H9 (cell line): ENCODE measurements around the gene PRKACA. TPM values are rescaled to one million over a fixed set of nuclear protein-coding genes. Genes with fewer than 3 reads are reported as not detected.
A peak's percentile ranks its signal among the peaks of the same experiment; 100 is the strongest.

ENCODE experiments used
- DNase-seq: peaks from one replicate; pipeline ENCODE4 v3.0.0-alpha.2; 2017
- H2AFZ ChIP-seq: one replicate; pipeline ENCODE4 v1.6.1; 2013; ENCODE audit warnings: mild to moderate bottlenecking, low read length, control low read depth, moderate library complexity
- H2AK5ac ChIP-seq: 2 replicates; pipeline ENCODE4 v1.6.1; 2013; ENCODE audit warnings: low read length, control low read depth, mixed read lengths; ENCODE audit not compliant: insufficient read length
- H2BK120ac ChIP-seq: one replicate; pipeline ENCODE4 v1.6.1; 2013; ENCODE audit warnings: low read depth, mild to moderate bottlenecking, low read length, control low read depth, inconsistent platforms; ENCODE audit not compliant: poor library complexity, severe bottlenecking
- H2BK12ac ChIP-seq: 2 replicates; pipeline ENCODE4 v1.6.1; 2013; ENCODE audit warnings: low read length, control low read depth, mixed read lengths, low read depth; ENCODE audit not compliant: insufficient read length
- H2BK15ac ChIP-seq: 2 replicates; pipeline ENCODE4 v1.6.1; 2013; ENCODE audit warnings: low read depth, low read length, control low read depth
- H2BK20ac ChIP-seq: one replicate; pipeline ENCODE4 v1.6.1; 2013; ENCODE audit warnings: low read depth, mild to moderate bottlenecking, low read length, control low read depth, inconsistent platforms; ENCODE audit not compliant: poor library complexity, severe bottlenecking
- H2BK5ac ChIP-seq: 2 replicates; pipeline ENCODE4 v1.6.1; 2013; ENCODE audit warnings: low read length, control low read depth, mixed read lengths; ENCODE audit not compliant: insufficient read length
- H3K14ac ChIP-seq: 2 replicates; pipeline ENCODE4 v1.6.1; 2013; ENCODE audit warnings: low read length, control low read depth; ENCODE audit not compliant: insufficient read depth
- H3K18ac ChIP-seq: 2 replicates; pipeline ENCODE4 v1.6.1; 2013; ENCODE audit warnings: low read depth, mild to moderate bottlenecking, mixed read lengths, low read length, control low read depth; ENCODE audit not compliant: insufficient read length
- H3K23ac ChIP-seq: 2 replicates; pipeline ENCODE4 v1.6.1; 2013; ENCODE audit warnings: low read length, control low read depth, mixed read lengths, low read depth; ENCODE audit not compliant: insufficient read length
- H3K23me2 ChIP-seq: 2 replicates; pipeline ENCODE4 v1.6.1; 2013; ENCODE audit warnings: low read depth, mild to moderate bottlenecking, mixed read lengths, low read length, control low read depth; ENCODE audit not compliant: insufficient read length, poor library complexity, severe bottlenecking
- H3K27ac ChIP-seq: 2 replicates; pipeline ENCODE4 v1.5.1; 2013; ENCODE audit warnings: low read length, control low read depth, mixed read lengths, low read depth; ENCODE audit not compliant: insufficient read length
- H3K27me3 ChIP-seq: 2 replicates; pipeline ENCODE4 v1.6.1; 2013; ENCODE audit warnings: low read length, control low read depth, inconsistent platforms; ENCODE audit not compliant: insufficient read depth
- H3K4ac ChIP-seq: 2 replicates; pipeline ENCODE4 v1.6.1; 2013; ENCODE audit warnings: low read depth, mild to moderate bottlenecking, control low read depth, inconsistent platforms, low read length, moderate library complexity
- H3K4me1 ChIP-seq: 2 replicates; pipeline ENCODE4 v1.6.1; 2013; ENCODE audit warnings: low read length, control low read depth, inconsistent platforms; ENCODE audit not compliant: insufficient read depth
- H3K4me2 ChIP-seq: 2 replicates; pipeline ENCODE4 v1.6.1; 2013; ENCODE audit warnings: low read length, control low read depth, mixed read lengths; ENCODE audit not compliant: insufficient read length, insufficient read depth
- H3K56ac ChIP-seq: 2 replicates; pipeline ENCODE4 v1.6.1; 2013; ENCODE audit warnings: low read depth, mild to moderate bottlenecking, mixed read lengths, low read length, control low read depth; ENCODE audit not compliant: insufficient read length
- H3K79me1 ChIP-seq: 2 replicates; pipeline ENCODE4 v1.6.1; 2013; ENCODE audit warnings: low read depth, mild to moderate bottlenecking, moderate library complexity, low read length, control low read depth, inconsistent platforms; ENCODE audit not compliant: insufficient read depth, poor library complexity, severe bottlenecking
- H3K79me2 ChIP-seq: 2 replicates; pipeline ENCODE4 v1.6.1; 2013; ENCODE audit warnings: low read length, control low read depth, inconsistent platforms; ENCODE audit not compliant: insufficient read depth
- H3K9ac ChIP-seq: 2 replicates; pipeline ENCODE4 v1.6.1; 2013; ENCODE audit warnings: low read length, control low read depth, mixed read lengths; ENCODE audit not compliant: insufficient read length; ENCODE audit errors: extremely low read depth
- H3K9me3 ChIP-seq: one replicate; pipeline ENCODE4 v1.6.1; 2013; ENCODE audit warnings: low read depth, low read length, inconsistent platforms; ENCODE audit not compliant: control insufficient read depth
- H3T11ph ChIP-seq: one replicate; pipeline ENCODE4 v1.6.1; 2013; ENCODE audit warnings: mild to moderate bottlenecking, low read length, control low read depth, inconsistent platforms
- H4K20me1 ChIP-seq: one replicate; pipeline ENCODE4 v1.6.1; 2013; ENCODE audit not compliant: control insufficient read depth, insufficient read length, insufficient read depth
- H4K5ac ChIP-seq: 2 replicates; pipeline ENCODE4 v1.6.1; 2013; ENCODE audit warnings: low read depth, mild to moderate bottlenecking, mixed read lengths, low read length, control low read depth; ENCODE audit not compliant: insufficient read length
- H4K8ac ChIP-seq: replicated peaks from 2 replicates; pipeline ENCODE4 v1.6.1; 2013; ENCODE audit warnings: low read length, control low read depth, mixed read lengths, low read depth; ENCODE audit not compliant: insufficient read length
- H4K91ac ChIP-seq: 2 replicates; pipeline ENCODE4 v1.6.1; 2013; ENCODE audit warnings: low read depth, mild to moderate bottlenecking, moderate library complexity, mixed read lengths, low read length, control low read depth; ENCODE audit not compliant: insufficient read length
- H3K27ac Mint-ChIP-seq, 3 experiments: 2 replicates in 2 of 3; 3 replicates in 1 of 3; pipeline ENCODE4 v1.8.0; 2020 to 2021; ENCODE audit warnings: mixed read lengths in 3 of 3, mild to moderate bottlenecking in 1 of 3, moderate library complexity in 1 of 3
- H3K27me3 Mint-ChIP-seq: 2 replicates; pipeline ENCODE4 v1.8.0; 2021; ENCODE audit warnings: low read depth, mild to moderate bottlenecking, moderate library complexity, mixed read lengths
- H3K36me3 Mint-ChIP-seq, 3 experiments: 2 replicates in 2 of 3; 3 replicates in 1 of 3; pipeline ENCODE4 v1.8.0; 2020 to 2021; ENCODE audit warnings: low read depth in 3 of 3, mixed read lengths in 3 of 3; ENCODE audit not compliant: insufficient read depth in 1 of 3
- H3K4me1 Mint-ChIP-seq, 2 experiments: 2 replicates each; pipeline ENCODE4 v1.8.0; 2020; ENCODE audit warnings: mixed read lengths in 2 of 2
- H3K4me3 Mint-ChIP-seq, 2 experiments: 2 replicates in 1 of 2; 3 replicates in 1 of 2; pipeline ENCODE4 v1.8.0; 2020 to 2021; ENCODE audit warnings: mild to moderate bottlenecking in 2 of 2, mixed read lengths in 2 of 2, moderate library complexity in 1 of 2
- H3K9me3 Mint-ChIP-seq, 2 experiments: 2 replicates in 1 of 2; 3 replicates in 1 of 2; pipeline ENCODE4 v1.8.0; 2020; ENCODE audit warnings: mild to moderate bottlenecking in 2 of 2, mixed read lengths in 2 of 2, moderate library complexity in 1 of 2
- WGBS: extraction: QIAGEN DNeasy Blood & Tissue Kit; methylation state at CpG from one replicate; pipeline ENCODE4 v1.1.7; 2013; ENCODE audit warnings: missing lambda C conversion rate, low lambda C conversion rate, mixed read lengths; ENCODE audit not compliant: insufficient read length; ENCODE audit errors: extremely low coverage; 5-methylcytosine and 5-hydroxymethylcytosine counted together
- total RNA-seq: library from RNA; stranded (reverse); gene quantifications from 2 replicates; pipeline ENCODE4 v1.2.1, GENCODE V29; 2021
- TF ChIP-seq, protein P1 (sequence below): fragments of 200-600 bp; sonication (generic); conservative IDR thresholded peaks from 3 replicates; pipeline ENCODE4 v1.8.0; 2021; ENCODE audit warnings: antibody characterized with exemption, mild to moderate bottlenecking

The PRKACA gene
- total RNA-seq, 1 experiment from 2014 or later, result 51.8 TPM

DNA sequence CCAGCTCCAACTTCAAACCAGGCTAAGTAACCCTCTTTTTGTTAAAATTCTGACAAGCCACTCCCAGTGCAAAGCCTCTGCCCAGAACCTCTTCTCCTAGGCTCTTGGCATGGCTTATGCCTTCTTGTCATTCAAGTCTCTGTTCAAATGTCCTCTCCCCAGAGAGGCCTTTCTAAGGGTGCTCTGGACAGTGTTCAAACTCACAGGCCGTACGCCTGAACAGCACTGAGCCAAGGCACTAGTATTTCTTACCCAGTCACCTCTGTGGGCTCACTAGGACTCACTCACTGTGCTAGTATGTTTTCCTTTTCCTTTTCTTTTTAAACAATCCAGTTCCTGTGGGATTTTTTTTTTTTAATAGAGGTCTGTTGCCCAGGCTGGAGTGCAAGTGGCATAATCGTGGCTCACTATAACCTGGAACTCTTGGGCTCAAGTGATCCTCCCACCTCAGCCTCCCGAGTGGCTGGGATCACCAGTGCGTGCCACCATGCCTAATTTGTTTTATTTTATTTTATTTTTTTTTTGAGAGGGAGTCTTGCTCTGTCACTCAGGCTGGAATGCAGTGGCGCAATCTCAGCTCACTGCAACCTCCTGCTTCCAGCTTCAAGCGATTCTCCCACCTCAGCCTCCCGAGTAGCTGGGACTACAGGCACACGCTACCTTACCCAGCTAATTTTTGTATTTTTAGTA, 21.2 kb upstream of the PRKACA start:
- H3K79me2 ChIP-seq, result peaks cover 3% of the 10 kb centered on the region; the same call in 1 of the 2 replicates
- H3K4me3 Mint-ChIP-seq, result peak overlapping the region; percentile 52 to 84; a peak in 4 of 5 replicates
- no peak overlapping the region for H2AFZ ChIP-seq
- peaks cover 9% of the 10 kb centered on the region for H3K23me2 ChIP-seq
- no peaks in the 10 kb centered on the region for H3K9me3 Mint-ChIP-seq
- no peak overlapping the region; a peak in 1 of 7 replicates for H3K27ac Mint-ChIP-seq
- no peak overlapping the region for H3K9ac ChIP-seq
- no peak overlapping the region for H2BK15ac ChIP-seq
- no peak overlapping the region for H3T11ph ChIP-seq
- no peaks in the 10 kb centered on the region for H3K9me3 ChIP-seq
- H4K5ac ChIP-seq, result no peak overlapping the region
- no peaks in the 10 kb centered on the region for H4K20me1 ChIP-seq
- H3K23ac ChIP-seq, result no peak overlapping the region
- peaks cover 16 to 22% of the 10 kb centered on the region in 2 experiments for H3K4me1 Mint-ChIP-seq
- no peak overlapping the region for H3K18ac ChIP-seq
- no CpG with 5 or more reads among the region's 9 CpGs for WGBS
- no peaks in the 10 kb centered on the region for H3K27me3 Mint-ChIP-seq
- peaks cover 8 to 9% (median 9%) of the 10 kb centered on the region in 3 experiments; a peak in 6 of 7 replicates for H3K36me3 Mint-ChIP-seq
- no peak overlapping the region for H3K56ac ChIP-seq
- no peak overlapping the region for H3K27ac ChIP-seq
- H2BK5ac ChIP-seq, result no peak overlapping the region
- H3K79me1 ChIP-seq, result peaks cover 6% of the 10 kb centered on the region
- H2AK5ac ChIP-seq, result no peak overlapping the region
- TF ChIP-seq, protein P1, sequence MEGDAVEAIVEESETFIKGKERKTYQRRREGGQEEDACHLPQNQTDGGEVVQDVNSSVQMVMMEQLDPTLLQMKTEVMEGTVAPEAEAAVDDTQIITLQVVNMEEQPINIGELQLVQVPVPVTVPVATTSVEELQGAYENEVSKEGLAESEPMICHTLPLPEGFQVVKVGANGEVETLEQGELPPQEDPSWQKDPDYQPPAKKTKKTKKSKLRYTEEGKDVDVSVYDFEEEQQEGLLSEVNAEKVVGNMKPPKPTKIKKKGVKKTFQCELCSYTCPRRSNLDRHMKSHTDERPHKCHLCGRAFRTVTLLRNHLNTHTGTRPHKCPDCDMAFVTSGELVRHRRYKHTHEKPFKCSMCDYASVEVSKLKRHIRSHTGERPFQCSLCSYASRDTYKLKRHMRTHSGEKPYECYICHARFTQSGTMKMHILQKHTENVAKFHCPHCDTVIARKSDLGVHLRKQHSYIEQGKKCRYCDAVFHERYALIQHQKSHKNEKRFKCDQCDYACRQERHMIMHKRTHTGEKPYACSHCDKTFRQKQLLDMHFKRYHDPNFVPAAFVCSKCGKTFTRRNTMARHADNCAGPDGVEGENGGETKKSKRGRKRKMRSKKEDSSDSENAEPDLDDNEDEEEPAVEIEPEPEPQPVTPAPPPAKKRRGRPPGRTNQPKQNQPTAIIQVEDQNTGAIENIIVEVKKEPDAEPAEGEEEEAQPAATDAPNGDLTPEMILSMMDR, result no peak
- no peak overlapping the region for H2BK120ac ChIP-seq
- no peak overlapping the region for H2BK12ac ChIP-seq
- no peak overlapping the region for H4K91ac ChIP-seq
- no peak overlapping the region for H3K4ac ChIP-seq
- H3K4me2 ChIP-seq, result no peak overlapping the region
- H3K14ac ChIP-seq, result no peak overlapping the region
- DNase-seq, result no peak
- no peak overlapping the region for H2BK20ac ChIP-seq
- H4K8ac ChIP-seq, result no peak overlapping the region
- peaks cover 4% of the 10 kb centered on the region; the same call in 1 of the 2 replicates for H3K4me1 ChIP-seq
- H3K27me3 ChIP-seq, result no peaks in the 10 kb centered on the region
